HT-29 (cell line): Measurements from ENCODE around the gene FSTL4. TPM values are rescaled to one million over a fixed set of nuclear protein-coding genes. Genes with fewer than 3 reads are reported as not detected.

Source experiments
- small RNA-seq: library from RNA; depleted of rRNA; stranded (forward); fragments of <200 nt; gene quantifications from one replicate; pipeline ENCODE3, GENCODE V24; 2014
- total RNA-seq: library from RNA; depleted of rRNA; stranded (reverse); fragments of >200 nt; shearing (Covaris generic); gene quantifications from 2 replicates; pipeline ENCODE4 v1.2.3, GENCODE V29; 2014

FSTL4 gene
- total RNA-seq, 1 experiment from 2014 or later: 0.33 TPM

Small RNAs within 50 kb of the gene (small RNA-seq; reads per million reads assigned to genes)
- not detected for gene MIR1289-2
